ENCODE results near the gene ZFP36L2.

ZFP36L2 gene

DNA sequence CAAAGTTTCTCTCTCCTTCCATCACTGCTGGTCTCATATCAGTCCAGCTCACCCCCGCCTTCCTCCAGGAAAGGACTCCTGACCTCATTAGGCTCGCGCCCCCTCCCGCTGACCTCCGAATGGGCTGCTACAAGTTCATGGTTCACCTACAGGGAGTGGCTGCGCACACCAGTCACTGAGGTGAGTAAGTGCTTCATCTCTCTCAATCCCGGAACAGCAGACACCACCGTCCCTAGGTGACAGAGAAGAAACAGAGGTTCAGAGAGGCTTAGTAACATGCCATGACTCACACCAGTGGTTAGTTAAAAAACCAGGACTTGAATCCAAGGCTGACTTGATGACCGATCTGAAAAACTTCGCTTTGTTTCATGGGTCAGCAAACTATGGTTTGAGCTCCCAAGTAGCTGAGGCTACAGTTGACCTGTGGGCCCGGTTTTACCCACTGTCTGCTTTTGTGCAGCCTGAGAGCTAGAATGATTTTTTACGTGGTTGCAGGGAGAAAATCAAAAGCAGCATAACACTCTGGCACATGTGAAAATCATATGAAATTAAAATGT, 42.0 kb downstream of the ZFP36L2 start:
- DNase-seq, result no peak

- no peak for DNase-seq
These were observed 42.7 kb downstream of the ZFP36L2 start for GRCh38 chr2:43183743-43184142.

- no peak for DNase-seq
These were observed 45.5 kb downstream of the ZFP36L2 start for GRCh38 chr2:43180897-43181296.

GRCh38 chr2:43179942-43180341, 46.5 kb downstream of the ZFP36L2 start:
- DNase-seq, result no peak

DNA sequence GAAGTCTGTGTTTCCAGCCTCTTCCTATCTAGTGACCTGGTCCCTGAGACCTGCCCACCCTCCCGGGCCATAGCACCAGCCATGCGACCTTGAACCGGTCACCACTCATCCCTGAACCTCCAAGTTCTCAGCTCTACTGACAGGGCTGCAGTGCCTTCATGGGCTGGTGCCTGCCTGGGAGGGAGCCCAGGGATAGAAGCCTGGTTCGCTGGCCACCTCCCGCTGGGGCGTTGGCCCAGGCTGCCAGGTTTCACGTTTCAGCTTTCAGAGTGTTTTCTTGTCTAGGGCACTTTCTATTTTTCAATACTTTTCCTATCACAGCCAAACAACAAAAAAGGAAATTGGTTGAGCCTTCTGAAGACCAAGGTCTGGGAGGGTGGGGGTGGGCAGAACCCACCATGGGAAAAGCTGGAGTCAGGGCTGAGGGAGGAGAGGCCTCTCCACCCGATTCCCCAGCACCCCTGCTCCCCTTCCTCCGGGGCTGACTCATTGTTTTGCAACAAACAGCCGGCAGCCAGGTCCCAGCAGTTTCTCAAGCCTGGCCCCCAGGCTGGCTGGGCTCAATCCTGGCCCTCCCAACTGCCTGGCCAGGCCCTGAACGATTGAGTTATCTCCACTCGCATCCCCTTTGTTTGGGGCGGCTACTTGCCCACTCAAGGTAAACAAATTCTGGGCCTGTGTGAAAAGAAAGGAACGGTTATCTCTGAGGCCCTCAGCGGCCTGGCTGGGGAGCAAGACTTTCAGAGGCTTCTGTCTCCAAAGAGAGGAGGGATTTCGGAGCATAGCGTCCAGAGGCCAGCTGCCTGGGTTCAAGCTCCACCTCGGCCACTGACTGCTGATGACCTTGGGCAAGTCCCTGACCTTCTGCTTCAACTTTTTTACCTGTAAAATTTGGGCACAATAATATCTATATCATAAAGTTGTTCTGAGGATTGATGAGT, 47.5 kb downstream of the ZFP36L2 start:
- peak; percentile 21 to 68 for DNase-seq

DNA sequence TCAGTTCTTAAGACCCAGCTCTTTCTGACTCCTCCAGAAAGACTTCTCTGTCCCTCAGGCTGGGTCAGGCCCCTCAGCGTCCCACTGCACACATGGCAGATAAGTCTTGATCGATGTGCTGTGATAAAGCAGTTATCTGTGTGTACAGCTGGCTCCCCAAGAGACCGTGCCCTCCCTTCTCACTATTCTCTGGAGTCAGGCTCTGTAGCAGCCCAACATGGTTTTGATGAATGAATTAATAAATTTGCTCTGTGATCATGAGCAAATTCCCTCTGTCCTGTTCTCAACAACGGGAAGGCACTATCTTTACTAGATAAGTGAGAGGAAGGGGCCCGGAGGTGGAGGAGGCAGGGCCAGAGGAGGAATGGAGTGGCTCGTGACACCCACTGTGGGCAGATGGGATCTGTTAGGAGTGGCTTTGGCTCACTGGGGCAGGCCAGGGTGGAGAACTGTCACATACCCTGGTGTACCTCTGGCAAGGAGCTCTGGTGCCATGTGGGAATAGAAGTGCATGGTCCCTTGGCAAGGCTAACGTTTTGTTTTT, 48.3 kb downstream of the ZFP36L2 start:
- DNase-seq, result no peak

- DNase-seq, result no peak
These were observed 50.0 kb downstream of the ZFP36L2 start for GRCh38 chr2:43176449-43176848.

DNA sequence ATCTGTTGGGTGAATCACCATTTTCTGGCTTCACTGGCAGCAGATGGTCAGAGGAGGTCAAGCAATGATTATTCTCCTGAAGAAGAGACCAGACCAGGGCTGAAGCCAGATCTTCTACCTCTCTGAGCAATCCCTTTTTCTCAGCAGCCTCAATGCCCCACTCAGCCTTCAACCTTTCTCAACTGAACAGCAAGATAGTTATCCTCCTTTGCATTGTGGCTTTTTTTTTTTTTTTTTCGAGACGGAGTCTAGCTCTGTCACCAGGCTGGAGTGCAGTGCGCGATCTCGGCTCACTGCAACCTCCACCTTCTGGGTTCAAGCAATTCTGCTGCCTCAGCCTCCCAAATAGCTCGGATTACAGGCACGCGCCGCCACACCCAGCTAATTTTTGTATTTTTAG, 50.5 kb downstream of the ZFP36L2 start:
- no peak for DNase-seq

- no peak for DNase-seq
These were observed 51.4 kb downstream of the ZFP36L2 start for GRCh38 chr2:43175020-43175441.

GRCh38 chr2:43174368-43174916, 52.0 kb downstream of the ZFP36L2 start:
- DNase-seq, result peak; percentile 39 to 88
